ENCODE results near the gene CFAP77. TPM values are rescaled to one million over a fixed set of nuclear protein-coding genes. Genes with fewer than 3 reads are reported as not detected.

CFAP77 gene
- total RNA-seq, 1 donor from 2014 or later: 0.43 TPM

DNA sequence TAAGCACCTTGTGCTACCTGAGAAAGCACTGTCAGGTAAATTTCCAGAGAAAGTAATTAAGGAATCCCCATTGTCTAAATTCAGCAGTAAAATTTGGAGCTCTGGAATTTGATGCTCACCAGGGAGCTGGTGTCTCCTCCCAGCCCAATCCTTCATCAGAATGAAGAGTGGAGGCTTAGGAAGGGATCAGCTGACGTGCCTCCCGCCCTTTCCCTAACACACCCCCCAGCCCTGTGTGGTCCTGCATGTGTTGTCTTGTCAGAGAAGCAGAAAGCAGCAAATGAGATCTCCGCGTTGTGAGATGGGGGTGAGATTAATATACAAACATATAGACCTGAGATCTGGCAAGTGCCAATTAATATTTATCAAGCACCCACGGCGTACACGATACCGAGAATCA, 145.5 kb downstream of the CFAP77 start:
- no peak for DNase-seq (ENCODE audit: low spot score, unreplicated experiment)
- Mint-ChIP-seq H3K4me3 (ENCODE audit: low read depth) (no peak overlapping the region), H3K36me3 (ENCODE audit: insufficient read depth) (peaks cover 1% of the 10 kb centered on the region), H3K9me3 (ENCODE audit: low read depth) (peaks cover 4% of the 10 kb centered on the region), H3K27ac (no peak overlapping the region), H3K27me3 (peaks cover 23% of the 10 kb centered on the region), H3K4me1 (ENCODE audit: low read depth) (no peaks in the 10 kb centered on the region)
- TF ChIP-seq, protein P1, sequence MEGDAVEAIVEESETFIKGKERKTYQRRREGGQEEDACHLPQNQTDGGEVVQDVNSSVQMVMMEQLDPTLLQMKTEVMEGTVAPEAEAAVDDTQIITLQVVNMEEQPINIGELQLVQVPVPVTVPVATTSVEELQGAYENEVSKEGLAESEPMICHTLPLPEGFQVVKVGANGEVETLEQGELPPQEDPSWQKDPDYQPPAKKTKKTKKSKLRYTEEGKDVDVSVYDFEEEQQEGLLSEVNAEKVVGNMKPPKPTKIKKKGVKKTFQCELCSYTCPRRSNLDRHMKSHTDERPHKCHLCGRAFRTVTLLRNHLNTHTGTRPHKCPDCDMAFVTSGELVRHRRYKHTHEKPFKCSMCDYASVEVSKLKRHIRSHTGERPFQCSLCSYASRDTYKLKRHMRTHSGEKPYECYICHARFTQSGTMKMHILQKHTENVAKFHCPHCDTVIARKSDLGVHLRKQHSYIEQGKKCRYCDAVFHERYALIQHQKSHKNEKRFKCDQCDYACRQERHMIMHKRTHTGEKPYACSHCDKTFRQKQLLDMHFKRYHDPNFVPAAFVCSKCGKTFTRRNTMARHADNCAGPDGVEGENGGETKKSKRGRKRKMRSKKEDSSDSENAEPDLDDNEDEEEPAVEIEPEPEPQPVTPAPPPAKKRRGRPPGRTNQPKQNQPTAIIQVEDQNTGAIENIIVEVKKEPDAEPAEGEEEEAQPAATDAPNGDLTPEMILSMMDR (IDR thresholded peaks at IDR 0.05; ENCODE audit: unreplicated experiment): no peak

DNA sequence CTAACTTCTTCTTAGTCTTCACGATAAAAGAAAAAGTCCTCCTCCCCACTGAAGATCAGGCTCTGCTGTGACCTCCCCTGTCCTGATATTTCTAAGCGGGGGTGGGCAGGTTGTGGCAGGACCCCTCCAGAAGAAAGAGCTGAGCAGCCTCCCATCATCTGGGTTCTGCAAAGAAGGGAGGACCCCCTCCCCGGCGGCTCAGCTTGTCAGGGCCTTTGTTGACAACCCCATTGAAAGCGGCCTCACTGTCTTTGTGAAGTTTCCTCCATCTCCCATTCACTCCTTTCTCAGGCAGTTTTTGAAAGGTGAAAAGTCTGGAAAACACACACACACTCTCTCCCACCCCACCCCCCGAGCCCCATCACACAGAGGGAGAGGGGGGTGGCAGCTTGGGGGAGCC, 146.2 kb downstream of the CFAP77 start:
- Mint-ChIP-seq H3K27me3 (peaks cover 26% of the 10 kb centered on the region), H3K4me3 (ENCODE audit: low read depth) (no peak overlapping the region), H3K27ac (no peak overlapping the region)

DNA sequence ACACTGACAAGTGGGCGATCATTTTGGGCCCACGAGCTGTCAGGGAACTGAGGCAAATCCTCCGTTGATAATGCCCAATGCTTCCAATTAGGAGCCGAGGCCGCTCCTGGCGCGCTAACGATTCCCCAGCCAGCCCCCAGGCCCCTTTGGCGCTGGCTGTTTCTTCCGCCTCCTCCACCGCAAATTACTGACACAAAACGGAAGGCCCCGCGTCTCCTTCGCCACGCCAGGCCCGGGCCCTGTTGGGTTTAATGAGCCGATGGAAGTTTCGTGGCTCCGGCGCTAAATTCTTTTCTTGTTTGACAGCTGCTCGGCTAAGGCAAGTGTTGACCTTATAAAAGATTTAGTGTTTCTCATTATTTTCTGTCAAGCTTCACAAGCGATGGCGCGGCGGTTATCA, 146.7 kb downstream of the CFAP77 start:
- Mint-ChIP-seq H3K4me1 (ENCODE audit: low read depth) (peaks cover 1% of the 10 kb centered on the region), H3K36me3 (ENCODE audit: insufficient read depth) (peaks cover 1% of the 10 kb centered on the region), H3K27ac (peak overlapping the region; percentile 67), H3K9me3 (ENCODE audit: low read depth) (peaks cover 4% of the 10 kb centered on the region), H3K4me3 (ENCODE audit: low read depth) (no peak overlapping the region), H3K27me3 (peaks cover 26% of the 10 kb centered on the region)
- TF ChIP-seq, protein P1 (IDR thresholded peaks at IDR 0.05; ENCODE audit: unreplicated experiment): no peak
- no peak for DNase-seq (ENCODE audit: low spot score, unreplicated experiment)

More for the DNA sequence above, 146.2 kb downstream of the CFAP77 start:
- H3K9me3 Mint-ChIP-seq (ENCODE audit: low read depth): peaks cover 4% of the 10 kb centered on the region
- TF ChIP-seq, protein P1 (IDR thresholded peaks at IDR 0.05; ENCODE audit: unreplicated experiment): no peak
- peaks cover 1% of the 10 kb centered on the region for H3K36me3 Mint-ChIP-seq (ENCODE audit: insufficient read depth)
- no peak for DNase-seq (ENCODE audit: low spot score, unreplicated experiment)
- peaks cover 1% of the 10 kb centered on the region for H3K4me1 Mint-ChIP-seq (ENCODE audit: low read depth)

DNA sequence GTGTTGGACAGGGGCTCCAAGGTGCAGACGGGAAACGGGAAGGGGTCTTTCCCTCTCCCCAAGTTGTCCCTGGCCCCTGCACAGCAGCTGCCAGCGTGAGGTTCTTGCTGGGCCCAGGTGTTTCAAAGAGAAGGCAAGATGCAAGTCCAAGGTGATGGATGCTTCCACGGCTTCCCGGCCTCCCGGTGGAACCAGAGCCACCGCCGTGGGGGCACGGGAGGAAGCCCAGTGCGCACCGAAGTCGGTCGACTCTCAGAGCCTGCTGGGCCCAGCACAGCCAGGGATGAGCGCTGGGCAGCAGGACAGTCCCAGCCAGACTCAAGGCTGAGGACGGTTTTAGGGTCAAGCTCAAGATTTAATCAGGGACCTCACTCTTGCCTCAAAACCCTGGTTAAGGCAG, 147.1 kb downstream of the CFAP77 start:
- peaks cover 1% of the 10 kb centered on the region for H3K4me1 Mint-ChIP-seq (ENCODE audit: low read depth)
- peaks cover 27% of the 10 kb centered on the region for H3K27me3 Mint-ChIP-seq
- peaks cover 1% of the 10 kb centered on the region for H3K36me3 Mint-ChIP-seq (ENCODE audit: insufficient read depth)
- no peak overlapping the region for H3K27ac Mint-ChIP-seq
- no peak for DNase-seq (ENCODE audit: low spot score, unreplicated experiment)
- TF ChIP-seq, protein P1 (IDR thresholded peaks at IDR 0.05; ENCODE audit: unreplicated experiment): no peak
- H3K9me3 Mint-ChIP-seq (ENCODE audit: low read depth): peaks cover 4% of the 10 kb centered on the region
- no peak overlapping the region for H3K4me3 Mint-ChIP-seq (ENCODE audit: low read depth)

DNA sequence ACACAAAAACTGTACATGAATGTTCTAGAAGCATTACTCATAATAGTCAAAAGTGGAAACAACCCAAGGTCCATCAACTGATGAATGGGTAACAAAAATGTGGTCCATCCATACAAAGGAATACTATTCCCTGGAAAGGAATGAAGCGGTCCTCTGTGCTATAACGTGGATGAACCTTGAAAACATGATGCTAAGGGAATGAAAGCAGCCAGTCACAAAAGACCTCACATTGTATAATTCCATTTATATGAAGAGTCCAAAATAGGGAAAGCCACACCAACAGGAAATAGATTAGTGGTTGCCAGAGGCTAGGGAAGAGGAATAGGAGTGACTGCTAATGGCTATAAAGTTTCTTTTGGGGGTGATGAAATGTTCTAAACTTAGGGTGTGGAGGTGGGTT, 149.7 kb downstream of the CFAP77 start:
- no peak for DNase-seq (ENCODE audit: low spot score, unreplicated experiment)
- H3K9me3 Mint-ChIP-seq (ENCODE audit: low read depth): peaks cover 4% of the 10 kb centered on the region
- TF ChIP-seq, protein P1 (IDR thresholded peaks at IDR 0.05; ENCODE audit: unreplicated experiment): no peak
- H3K4me3 Mint-ChIP-seq (ENCODE audit: low read depth): no peak overlapping the region
- H3K27ac Mint-ChIP-seq: peak overlapping the region; percentile 23
- peaks cover 1% of the 10 kb centered on the region for H3K36me3 Mint-ChIP-seq (ENCODE audit: insufficient read depth)
- peaks cover 1% of the 10 kb centered on the region for H3K4me1 Mint-ChIP-seq (ENCODE audit: low read depth)
- H3K27me3 Mint-ChIP-seq: peaks cover 38% of the 10 kb centered on the region

All from progenitor cell of endocrine pancreas (in vitro differentiated cells).